GM12873 (cell line): ENCODE measurements around the gene PREX1.

Experiments used
- CTCF ChIP-seq: IDR thresholded peaks from 2 replicates; pipeline ENCODE4 v1.5.1; 2012; ENCODE audit warnings: low read depth, mild to moderate bottlenecking, moderate library complexity, low read length, control low read depth; ENCODE audit not compliant: insufficient read depth; ENCODE audit errors: missing control alignments

The PREX1 gene

GRCh38 chr20:48623906-48624265 is 203.9 kb downstream of the PREX1 start:
- TF ChIP-seq CTCF = no peak

- TF ChIP-seq CTCF = no peak
Measured at GRCh38 chr20:48623176-48623905, 204.5 kb downstream of the PREX1 start.

- TF ChIP-seq CTCF = no peak
Measured at GRCh38 chr20:48622421-48622820, 205.4 kb downstream of the PREX1 start.

- no peak for TF ChIP-seq CTCF
Measured at GRCh38 chr20:48621376-48622078, 206.3 kb downstream of the PREX1 start.

GRCh38 chr20:48620507-48621375 is 207.1 kb downstream of the PREX1 start:
- peak; percentile 95 for TF ChIP-seq CTCF

GRCh38 chr20:48620154-48620506 is 207.7 kb downstream of the PREX1 start:
- TF ChIP-seq CTCF = no peak

- TF ChIP-seq CTCF = no peak
Measured at GRCh38 chr20:48619126-48620101, 208.4 kb downstream of the PREX1 start.
